Measurements from ENCODE around the gene LIMK2.
"Not testable (repeated sequence)": the region's sequence is repeated elsewhere in the genome, so short reads cannot be mapped to it uniquely, and the experiment has no call there.

The LIMK2 gene

DNA sequence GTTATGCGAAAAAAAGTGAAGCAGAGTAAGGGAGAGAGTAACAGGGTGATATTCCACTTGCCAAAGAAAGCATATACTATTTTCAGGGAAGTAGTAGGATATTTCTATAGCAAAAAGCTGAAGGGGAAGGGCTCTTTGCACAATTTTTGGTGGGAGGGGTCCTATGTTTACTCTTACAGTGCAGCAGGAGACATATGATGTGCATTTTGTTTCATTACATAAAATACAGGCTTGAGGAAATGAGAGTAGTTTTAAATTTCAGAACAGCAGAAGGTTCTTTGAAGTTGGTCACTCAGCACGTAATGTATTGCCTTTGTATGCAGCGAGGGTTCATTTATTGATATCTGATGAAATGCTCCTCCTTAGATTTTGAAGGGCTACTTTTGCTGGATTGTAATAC, 83.3 kb downstream of the LIMK2 start:
- FAIRE-seq, result no peak

DNA sequence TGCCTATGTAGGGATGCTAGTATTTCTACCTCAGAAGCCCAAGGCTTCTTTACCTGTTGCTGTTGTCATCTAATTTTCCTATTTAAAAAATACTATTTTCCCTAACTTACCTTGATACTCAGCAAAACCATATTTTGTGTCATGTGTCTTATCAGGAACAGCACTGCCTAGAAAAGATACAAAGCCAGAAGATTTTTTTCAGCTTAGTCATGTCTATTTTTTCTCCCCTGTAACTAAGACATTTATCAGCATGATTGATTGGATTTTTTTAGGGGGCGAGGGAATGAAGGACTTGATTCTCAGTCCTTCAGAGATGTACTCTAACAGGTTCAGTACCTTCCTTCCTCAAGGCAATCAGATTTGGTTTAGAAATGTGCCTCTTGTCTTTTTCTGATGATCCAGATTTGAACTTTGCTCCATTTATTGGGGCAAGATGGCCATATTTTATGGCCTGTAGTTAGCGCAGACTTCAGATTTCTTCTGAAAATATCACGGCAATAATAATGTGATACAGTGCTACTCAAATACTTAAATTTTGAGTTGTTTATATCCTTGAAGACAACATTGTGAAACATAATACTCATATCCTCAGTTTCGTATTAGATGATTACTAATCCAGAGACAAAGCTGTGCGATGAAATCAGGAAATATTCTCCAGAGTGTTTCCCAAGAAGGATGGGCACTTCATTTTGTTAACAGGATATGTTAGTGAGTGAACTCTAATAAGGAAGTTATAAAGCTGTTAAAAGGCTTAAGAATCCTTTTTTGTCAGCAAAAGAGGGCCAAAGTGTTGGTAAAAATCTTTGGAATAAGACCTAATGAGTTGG, 83.9 kb downstream of the LIMK2 start:
- no peak for FAIRE-seq

DNA sequence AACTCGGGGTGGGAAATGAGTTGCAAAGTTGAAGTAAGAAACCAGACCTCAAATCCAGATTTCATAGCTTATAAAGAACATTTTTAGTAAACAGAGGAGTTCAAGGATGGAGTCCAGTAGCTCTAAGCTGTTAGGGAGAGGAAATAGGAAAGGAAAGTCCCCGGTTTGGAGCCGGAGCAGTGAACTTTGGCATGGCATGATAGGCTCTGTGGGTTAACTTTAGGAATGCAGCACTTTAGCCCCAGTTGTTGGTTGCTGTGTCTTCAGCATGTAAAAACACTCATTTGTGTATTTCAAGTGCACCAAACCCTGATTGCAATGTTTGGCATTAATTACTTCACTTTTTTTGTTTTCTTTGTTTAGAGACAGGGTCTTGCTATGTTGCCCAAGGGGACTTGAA, 88.8 kb downstream of the LIMK2 start:
- FAIRE-seq, result no peak

DNA sequence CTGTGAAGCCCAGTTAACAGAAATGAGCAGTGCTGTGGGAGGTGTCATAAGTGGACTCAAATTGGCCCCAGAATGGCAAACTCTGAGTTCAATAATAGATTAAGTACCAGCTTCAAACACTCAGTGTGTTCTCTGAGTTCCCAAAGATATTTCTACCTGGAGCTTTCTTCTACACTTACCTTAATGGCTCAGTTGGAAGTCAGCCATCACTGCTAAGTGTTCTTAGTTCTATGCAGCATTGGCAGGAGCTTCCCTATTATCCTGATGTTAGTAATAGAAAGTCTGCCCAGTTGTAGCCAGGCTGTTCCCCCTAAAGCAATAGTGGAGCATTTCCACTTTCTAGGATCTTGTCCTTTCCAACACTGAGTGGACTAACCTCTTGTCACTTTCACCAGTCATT, 89.9 kb downstream of the LIMK2 start:
- FAIRE-seq, result no peak

GRCh38 chr22:31302537-31302936, 90.4 kb downstream of the LIMK2 start:
- FAIRE-seq, result no peak

- no peak for FAIRE-seq
Observed at GRCh38 chr22:31305194-31305593, 93.1 kb downstream of the LIMK2 start.

GRCh38 chr22:31308181-31308580, 96.1 kb downstream of the LIMK2 start:
- no peak for FAIRE-seq

GRCh38 chr22:31313366-31314147, 101.5 kb downstream of the LIMK2 start:
- FAIRE-seq, result no peak

- FAIRE-seq, result not testable (repeated sequence)
Observed at GRCh38 chr22:31314220-31314619, 102.1 kb downstream of the LIMK2 start.

- FAIRE-seq, result no peak
Observed at GRCh38 chr22:31321421-31321820, 109.3 kb downstream of the LIMK2 start.

DNA sequence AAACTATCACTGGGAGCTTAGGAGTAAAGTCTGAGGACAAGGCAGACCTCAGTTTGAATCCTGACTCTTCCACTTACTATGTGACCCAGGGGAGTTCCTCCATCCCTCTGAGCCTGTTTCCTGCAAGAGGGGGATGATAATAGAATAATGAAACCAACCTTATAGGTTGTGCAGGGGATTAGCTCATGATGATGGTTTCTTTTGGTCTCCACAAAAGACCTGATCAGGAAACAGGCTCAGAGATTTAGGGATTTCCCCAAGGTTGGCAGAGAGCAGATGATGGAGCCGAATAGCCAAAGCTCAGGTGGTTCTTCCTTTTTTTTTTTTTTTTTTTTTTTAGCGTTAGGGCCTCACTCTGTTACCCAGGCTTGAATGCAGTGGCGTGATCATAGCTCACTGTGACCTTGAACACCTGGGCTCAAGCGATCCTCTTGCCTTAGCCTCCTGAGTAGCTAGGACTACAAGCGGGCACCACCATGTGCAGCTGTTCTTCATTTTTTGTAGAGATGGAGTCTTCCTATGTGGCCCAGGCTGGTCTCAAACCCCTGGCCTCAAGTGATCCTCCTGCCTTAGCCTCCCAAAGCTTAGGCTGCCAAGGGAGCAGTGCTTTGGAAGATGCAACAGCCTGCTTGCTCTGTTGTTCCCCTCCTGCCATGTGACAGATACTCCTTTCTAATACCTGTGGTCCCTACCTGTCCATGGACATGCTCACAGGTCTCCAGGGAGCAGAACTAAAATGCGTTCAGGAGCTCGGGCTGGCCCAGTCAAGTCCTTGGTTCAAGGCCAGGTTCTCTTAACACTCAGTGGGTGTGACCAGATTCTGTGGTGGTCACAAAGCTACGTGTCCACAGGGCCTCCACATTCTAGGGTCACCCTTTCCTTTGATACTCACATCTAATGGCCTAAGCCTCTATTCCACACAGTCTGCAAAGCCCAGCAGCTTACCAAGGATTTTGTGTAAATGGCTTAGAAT, 111.8 kb downstream of the LIMK2 start:
- no peak for FAIRE-seq

- FAIRE-seq, result no peak
Observed at GRCh38 chr22:31326877-31327276, 114.8 kb downstream of the LIMK2 start.

GRCh38 chr22:31327806-31328543, 115.9 kb downstream of the LIMK2 start:
- no peak for FAIRE-seq

DNA sequence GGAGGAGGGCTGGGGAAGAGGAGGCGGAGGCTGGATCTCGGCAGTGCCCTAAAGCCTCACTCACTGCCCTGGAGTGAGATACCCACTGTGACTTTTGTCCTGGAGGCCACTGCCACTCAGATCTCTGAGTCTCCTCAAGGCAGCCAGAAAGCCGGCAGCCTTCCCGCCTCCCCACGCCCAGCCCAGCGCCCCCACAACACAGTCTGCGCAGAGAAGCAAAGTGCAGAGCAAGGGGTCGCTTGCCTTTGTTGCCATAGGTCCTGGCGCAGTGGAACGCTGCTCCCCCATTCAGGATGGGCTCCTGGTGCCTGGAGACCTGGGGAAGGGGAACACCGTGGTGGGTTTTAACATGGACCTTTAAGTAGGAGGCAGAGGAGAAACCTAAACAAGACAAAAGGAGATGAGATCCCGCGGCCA, 116.5 kb downstream of the LIMK2 start:
- no peak for FAIRE-seq

DNA sequence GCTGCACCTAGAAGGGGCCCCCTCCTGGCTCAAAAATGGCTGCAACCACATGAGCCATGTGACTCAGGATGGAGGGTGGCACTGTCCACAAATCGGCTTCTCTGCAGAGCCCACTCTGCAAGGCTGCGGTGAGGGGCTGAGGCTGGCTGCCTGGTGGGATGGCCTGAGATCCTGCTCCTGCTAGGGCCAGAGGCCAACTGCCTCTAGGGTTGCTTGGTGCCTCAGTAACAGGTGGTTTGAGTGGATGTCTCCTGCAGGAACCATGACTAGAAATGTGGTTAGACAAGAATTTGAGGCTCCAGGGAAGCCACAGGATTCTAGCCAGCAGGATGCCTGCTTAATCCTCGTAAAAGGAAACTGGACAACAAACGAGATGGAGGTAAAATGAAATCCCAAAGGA, 116.9 kb downstream of the LIMK2 start:
- FAIRE-seq, result no peak
